Epidermal melanocyte (primary cell): Measurements from ENCODE around the gene RHBG.
"Not testable (repeated sequence)": the region's sequence is repeated elsewhere in the genome, so short reads cannot be mapped to it uniquely, and the experiment has no call there.

Source experiments
- DNase-seq: peaks from one replicate; pipeline ENCODE4 v3.0.0; 2011; ENCODE audit warnings: low spot score; ENCODE audit not compliant: insufficient read length

RHBG gene, protein sequence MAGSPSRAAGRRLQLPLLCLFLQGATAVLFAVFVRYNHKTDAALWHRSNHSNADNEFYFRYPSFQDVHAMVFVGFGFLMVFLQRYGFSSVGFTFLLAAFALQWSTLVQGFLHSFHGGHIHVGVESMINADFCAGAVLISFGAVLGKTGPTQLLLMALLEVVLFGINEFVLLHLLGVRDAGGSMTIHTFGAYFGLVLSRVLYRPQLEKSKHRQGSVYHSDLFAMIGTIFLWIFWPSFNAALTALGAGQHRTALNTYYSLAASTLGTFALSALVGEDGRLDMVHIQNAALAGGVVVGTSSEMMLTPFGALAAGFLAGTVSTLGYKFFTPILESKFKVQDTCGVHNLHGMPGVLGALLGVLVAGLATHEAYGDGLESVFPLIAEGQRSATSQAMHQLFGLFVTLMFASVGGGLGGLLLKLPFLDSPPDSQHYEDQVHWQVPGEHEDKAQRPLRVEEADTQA

DNA sequence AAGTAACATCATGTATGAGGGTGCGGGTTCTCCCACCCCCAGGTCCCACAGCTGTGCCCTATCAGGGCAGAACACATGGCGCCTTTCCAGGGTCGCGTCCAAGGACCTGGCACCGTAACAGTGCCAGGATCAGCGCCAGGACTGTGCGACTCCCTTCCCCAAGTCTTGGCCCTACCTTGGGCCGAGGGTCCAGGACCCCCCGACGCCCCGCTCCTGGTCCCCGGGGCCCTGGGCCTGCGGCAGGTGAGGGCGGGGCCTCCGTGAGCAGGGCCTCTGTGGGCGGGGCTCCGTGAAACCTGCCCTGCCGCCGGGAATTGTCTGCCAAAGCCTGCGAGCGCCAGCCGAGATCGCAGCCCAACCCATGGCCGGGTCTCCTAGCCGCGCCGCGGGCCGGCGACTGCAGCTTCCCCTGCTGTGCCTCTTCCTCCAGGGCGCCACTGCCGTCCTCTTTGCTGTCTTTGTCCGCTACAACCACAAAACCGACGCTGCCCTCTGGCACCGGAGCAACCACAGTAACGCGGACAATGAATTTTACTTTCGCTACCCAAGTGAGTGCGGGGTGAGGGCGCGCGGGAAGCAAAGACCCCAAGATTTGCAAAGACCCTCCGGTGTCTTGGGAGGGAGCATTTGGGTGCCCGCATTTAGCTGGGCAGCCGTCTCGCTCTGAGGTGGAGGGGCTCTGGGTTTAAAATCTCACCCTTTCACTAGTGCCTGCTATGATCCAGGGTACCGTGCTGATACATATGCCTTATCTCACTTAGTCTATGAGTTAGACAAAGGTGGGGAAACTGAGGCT is at the start of gene RHBG:
Gene RHBG (plus strand): TSS at position 323 of the 796 bp plus-strand sequence. CDS start 39 bp downstream, at position 362.
- DNase-seq, result peak; percentile 56

DNA sequence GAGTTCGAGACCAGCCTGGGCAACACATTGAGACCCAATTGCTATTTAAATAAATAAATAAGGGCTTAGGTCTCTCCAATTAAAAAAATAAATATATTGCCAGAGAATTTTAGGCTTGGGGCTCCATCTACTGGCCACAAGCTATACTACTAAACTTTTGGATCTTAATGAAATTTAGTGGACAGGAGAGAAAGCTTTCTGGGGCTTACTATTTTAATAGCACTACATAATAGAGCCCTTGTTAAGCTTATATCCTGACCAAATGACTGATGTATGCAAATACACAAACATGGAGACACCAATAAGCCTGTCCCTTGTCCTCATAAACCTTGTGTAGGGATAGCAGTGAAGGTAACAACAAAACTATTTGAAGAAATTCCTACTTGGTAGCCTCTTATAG is 49.3 kb upstream of the RHBG start:
- peak; percentile 43 for DNase-seq

DNA sequence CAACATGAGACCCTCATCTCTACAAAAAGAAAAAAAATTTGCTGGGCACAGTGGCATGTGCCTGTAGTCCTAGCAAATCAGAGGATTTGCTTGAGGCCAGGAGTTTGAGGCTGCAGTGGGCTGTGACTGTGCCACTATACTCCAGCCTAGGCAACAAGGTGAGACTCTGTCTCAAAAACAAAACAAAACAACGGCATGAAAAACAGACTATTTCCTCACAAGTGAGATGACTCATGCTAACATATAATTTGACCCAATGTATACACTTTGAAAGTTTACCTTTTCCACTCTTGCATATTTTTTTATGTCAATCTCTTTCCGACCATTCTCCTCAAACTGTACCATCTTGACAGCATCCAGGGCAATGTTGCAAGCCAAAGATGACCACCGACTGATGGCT is 48.5 kb upstream of the RHBG start:
- DNase-seq, result no peak

DNA sequence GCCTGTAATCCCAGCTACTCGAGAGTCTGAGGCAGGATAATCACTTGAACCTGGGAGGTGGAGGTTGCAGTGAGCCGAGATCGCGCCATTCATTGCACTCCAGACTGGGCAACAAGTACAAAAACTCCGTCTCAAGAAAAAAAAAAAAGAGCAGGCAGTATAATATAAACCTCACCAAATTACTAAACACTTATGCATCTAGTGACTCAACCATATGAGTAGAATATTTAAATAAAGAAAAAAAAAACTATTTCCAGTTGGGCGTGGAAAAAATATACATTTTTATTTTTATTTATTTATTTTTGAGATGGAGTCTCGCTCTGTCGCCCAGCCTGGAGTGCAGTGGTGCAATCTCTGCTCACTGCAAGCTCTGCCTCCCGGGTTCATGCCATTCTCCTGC is 45.8 kb upstream of the RHBG start:
- not testable (repeated sequence) for DNase-seq

DNA sequence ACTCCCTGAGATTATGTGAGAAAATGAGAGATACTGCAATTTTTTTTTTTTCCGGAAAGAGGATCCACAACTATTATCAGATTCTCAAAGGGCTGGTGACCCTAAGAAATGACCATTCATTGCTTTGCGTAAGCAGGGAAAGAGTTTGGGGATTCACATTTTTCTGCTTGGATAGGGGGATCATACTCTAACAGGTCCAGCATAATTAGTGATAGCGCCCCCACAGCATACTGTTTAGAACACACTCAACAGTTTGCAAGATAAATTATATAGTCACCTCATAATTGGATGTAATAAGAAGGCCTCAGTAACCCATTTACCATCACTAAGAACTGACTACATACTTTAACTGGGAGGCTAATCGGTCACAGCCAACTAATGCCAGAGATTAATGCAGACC is 32.8 kb upstream of the RHBG start:
- DNase-seq, result no peak

DNA sequence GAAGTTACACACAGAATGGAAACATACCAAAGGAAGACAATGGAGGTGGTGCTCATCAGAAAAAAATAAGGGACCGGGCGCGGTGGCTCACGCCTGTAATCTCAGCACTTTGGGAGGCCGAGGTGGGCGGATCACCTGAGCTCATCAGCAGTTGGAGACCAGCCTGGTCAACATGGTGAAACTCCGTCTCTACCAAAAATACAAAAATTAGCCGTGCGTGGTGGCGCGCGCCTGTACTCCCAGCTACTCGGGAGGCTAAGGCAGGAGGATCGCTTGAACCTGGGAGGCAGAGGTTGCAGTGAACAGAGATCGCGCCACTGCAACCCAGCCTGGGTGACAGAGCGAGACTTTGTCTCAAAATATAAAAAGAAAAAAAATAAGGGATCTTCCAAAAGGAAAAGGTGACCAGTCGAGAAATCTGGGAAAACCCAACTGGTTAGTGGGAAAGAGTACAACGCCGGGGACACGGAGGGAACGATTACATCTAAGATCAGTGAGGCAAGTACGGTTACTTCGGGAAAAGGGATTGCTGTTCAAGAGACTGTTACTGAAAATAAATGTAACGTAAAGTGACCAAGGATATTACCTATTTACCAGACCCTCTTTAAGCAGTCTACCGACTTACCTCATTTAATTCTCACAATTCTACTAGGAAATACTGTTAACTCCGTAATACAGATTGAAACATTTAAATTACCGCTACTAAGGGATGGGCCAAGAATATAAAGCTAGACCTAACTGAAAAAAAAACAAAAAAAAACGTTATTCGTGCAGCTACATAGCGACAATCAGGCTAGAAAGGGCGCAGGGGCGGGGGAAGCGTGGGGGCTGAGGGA is 31.7 kb upstream of the RHBG start:
- no peak for DNase-seq

DNA sequence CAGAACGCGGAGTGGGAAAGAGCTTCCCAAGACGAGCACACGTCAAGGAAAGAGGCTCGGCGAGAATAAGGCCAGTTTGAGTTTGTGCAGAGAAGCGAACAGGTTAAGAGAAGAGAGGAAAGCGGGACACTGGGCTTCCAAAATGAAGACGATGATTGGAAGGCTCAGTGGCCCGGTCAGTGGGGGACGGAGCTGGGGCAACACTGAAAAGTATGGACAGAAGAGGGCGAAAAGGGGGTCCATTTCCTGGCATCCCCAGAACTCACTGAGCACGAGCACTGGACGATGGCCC is 31.2 kb upstream of the RHBG start:
- DNase-seq, result no peak

DNA sequence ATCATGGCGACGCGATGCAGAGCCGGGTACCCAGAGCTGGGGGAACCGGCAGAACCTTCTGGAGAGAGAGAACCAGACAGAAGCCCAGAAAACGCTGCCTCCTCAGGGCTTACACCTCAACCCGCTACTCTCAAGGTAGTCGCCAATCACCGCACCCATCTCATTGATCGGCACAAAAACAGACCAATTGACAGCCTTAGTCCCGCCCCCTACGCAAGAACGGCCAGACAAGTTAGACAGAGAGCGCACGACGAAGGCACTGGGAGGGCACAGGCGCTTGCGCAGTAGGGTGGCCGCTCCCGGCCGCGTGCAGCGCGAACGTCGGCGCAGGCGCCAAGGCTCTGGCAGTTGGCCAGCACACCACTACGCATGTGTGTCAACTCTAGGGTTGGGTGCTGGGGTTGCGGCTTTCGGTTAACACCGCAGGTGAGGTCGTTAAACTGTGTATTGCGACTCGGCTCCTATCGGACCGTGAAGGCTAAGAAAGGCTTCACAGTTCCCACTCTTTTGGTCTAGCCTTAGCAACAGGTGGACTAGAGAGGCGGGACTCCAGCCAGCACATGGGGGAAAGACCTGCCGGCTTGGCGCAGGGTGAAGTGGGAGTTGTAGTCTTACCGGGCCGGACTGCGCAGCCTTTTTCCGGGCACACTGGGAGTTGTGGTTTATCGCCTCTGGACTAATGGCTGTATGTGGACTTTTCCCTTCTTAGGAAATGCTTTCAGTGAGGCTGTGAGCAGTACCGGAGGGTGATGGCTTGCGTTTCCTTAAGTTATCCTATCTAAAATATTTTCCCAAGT is 30.6 kb upstream of the RHBG start, which contains the start of the genes CCT3 and TSACC:
Gene CCT3 (minus strand): TSS at position 113 of the 797 bp plus-strand sequence. CDS start 108 bp downstream, at position 5.
Gene TSACC (plus strand): TSS at position 347 of the 797 bp plus-strand sequence. CDS start 1,232 bp downstream, outside the sequence.
- peak; percentile 97 for DNase-seq

DNA sequence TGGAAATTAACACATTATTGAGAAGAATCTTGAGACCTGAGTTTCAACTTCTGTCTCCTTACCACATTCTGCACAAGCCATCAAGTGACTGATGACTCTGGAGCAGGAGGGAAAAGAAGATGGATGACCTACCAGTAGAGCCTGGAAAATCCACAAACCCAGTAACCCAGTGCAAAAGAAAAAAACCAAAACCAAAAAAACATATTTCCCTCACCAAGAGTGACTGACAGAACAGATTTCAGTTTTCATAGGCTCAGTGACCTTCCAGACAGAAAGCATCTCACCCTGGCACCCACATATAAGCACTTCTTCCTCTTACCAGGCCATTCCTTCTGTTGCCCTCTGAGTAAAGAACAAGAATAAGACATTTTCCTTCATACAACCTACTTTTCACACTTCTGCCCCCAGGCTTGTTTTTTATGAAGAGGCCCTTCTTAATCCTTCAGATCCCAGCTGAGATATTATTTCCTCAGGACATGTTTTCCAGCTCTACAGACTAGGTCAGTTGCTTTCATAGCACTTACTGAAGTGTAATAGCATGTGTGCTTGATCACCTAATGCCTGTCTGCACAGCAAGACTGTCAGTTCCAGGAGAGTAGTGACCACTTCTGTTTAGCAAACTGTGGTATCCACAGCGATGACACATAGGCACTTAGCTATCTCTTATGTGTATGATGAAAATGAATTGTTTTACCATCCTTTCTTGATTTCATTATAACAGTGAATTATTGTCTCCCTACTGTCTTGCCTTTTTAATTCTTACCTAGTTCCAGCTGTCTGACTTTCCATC is 26.6 kb upstream of the RHBG start:
- DNase-seq, result no peak

DNA sequence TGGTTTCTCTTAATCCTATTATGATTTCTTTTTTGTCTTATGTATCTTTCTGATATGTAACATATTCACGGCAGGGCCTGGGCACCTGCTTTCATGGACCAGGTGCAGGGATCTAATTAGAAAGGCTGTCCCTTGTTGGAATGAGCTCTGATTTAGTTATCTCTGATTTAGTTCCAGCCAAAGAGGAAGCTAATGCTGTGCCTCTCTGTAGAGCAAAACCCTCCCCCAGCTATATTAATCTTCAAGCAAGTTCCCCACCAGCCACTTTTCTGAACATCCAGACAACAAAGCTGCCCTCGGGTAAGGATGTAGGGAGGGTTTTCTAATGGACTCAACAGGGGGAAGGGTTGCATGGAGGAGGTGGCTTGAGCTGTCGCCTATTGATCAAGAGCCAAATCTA is 24.6 kb upstream of the RHBG start:
- no peak for DNase-seq

DNA sequence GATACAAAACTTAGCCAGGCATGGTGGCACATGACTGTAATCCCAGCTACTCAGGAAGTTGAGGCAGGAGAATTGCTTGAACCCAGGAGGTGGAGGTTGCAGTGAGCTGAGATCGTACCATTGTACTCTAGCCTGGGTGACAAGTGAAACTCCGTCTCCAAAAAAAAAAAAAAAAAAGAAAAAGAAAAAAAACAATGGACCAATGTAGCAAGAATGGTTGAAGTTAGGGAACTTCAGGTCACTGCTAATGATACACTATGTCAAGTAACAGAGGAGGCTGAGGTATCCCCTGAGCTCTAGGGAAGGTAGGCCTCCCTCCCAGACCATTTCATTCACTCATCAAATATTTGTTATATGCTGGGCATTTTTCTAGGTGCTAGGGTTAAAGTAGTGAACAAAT is 23.0 kb upstream of the RHBG start:
- not testable (repeated sequence) for DNase-seq

DNA sequence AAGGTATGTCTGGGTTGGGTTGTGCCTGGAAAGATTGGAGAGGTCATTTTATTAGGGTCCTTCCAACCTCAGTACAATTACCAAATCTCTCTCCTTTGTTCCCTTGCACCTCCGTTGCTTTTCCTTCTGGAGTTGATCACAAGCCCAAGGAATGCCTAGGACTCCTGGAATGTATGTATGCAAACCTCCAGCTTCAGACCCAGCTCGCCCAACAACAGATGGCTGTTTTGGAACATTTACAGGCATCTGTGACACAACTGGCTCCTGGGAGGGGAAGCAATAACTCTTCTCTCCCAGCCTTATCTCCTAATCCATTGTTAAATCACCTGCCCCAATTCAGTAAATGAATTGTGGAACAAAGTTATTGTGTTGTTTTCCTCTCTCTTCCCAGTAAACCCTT is 22.4 kb upstream of the RHBG start:
- peak; percentile 57 for DNase-seq

DNA sequence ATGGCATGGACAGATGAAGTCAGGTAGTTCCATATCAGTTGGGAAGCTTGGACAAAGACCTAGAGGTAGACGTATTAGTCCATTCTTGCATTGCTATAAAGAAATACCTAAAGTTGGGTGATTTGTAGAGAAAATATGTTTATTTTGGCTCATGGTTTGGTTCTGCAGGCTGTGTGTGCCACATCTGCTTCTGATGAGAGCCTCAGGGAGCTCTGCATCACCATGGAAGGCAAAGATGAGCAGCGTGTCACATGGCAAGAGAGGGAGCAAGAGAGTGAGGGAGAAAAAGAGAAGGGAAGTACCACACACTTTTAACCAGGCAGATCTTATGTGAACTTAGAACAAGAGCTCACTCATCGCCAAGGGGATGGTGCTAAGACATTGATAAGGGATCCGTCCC is 21.7 kb upstream of the RHBG start:
- peak; percentile 51 for DNase-seq

DNA sequence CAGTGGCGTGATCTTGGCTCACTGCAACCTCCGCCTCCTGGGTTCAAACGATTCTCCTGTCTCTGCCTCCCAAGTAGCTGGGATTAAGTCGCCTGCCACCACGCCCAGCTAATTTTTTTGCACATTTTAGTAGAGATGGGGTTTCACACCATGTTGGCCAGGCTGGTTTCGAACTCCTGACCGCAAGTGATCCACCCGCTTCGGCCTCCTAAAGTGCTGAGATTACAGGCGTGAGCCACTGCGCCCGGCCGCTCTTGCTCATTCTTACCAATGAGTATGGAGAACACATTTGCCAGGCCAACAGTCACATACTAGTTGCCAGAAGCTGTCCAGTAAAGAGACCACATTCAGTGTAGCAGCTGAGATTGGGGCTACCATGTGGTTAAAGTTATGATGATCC is 16.5 kb upstream of the RHBG start:
- not testable (repeated sequence) for DNase-seq

DNA sequence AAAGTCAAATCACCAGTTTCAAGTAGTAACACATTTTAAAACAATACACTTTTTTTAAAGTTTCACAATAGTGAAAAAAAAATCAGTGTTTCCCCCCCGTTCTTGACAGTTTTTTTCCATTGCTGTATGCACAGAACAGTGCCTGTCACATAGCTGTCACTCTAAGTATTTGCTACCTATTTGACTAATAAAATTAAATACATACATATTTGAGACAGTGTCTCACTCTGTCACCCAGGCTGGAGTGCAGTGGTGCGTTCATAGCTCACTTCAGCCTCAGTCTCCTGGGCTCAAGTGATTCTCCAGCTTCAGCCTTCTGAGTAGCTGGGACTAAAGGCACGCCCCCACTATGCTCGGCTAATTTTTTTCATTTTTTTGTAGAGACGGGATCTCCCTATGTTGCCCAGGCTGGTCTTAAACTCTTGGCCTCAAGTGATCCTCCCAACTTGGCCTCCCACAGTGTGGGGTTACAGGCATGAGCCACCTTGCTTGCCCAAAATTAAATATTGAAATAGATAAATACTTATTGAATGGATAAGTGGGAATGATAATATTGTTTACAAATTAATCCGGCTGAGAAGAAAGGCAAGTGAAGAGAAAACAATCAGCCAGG is 12.6 kb upstream of the RHBG start:
- no peak for DNase-seq

DNA sequence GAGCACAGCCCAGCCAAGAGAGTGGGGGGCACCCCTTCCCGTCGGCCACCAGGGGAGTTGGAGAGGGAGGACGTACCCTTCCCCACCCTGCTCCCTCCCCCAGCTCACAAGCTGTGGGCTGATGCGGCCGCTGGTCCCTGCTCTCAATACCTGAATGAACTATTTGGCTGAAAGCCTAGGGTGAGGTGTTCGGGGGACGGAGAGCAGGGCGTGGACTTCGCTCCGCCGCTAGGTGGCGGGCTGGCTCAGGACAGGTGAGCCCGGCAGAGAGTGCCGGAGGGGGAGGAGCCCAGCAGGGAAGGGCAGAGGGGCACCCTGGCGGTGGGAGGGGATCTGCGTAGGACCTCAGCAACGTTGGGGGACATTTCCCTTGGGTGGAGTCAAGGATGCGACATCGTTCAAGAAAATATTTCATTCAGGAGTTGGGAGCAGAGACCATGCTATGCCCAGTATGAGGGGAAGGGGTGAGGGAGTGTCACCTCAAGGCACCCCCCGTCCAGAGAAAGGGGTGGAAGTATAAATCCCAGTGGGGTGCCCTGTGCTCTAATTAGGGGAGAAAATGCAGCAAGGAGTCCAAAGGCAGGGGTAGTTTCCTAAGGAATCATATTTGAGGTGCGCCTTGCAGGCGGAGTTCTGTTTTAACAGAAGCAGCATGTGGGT is 12.0 kb upstream of the RHBG start:
- DNase-seq, result no peak

DNA sequence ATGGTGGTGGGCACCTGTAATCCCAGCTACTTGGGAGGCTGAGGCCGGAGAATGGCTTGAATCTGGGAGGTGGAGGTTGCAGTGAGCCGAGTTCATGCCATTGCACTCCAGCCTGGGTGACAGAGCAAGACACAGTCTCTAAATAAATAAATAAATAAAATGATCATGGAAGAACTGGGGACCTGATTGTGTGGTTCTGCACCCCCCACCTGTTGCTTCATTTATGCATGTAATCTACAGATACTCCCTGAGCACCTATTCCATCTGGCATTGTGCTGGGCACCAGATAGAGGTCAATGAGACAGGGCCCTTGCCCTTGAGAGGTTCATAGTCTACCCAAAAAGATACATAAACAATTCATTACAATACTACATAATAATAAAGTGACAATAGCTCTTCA is 11.0 kb upstream of the RHBG start:
- no peak for DNase-seq

DNA sequence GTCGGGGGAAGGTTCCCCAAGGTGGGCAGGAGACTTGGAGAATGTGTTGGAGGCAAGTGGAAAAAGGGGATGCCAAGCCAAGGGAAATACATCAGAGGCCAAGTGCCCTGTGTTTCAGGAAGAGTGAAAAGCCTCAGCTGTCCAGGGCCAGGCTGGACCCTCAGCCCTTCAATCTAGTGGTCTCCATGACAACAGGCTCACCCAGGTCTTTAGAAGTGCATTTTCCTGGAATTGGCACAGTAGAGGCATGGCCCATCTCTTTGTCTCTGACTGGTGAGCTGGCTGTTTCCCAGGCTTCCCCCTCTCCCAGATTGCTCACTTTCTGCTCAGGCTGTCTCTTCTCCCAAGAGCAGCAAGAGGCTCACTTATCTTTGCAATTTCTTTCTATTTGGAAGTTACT is 10.4 kb upstream of the RHBG start:
- no peak for DNase-seq

DNA sequence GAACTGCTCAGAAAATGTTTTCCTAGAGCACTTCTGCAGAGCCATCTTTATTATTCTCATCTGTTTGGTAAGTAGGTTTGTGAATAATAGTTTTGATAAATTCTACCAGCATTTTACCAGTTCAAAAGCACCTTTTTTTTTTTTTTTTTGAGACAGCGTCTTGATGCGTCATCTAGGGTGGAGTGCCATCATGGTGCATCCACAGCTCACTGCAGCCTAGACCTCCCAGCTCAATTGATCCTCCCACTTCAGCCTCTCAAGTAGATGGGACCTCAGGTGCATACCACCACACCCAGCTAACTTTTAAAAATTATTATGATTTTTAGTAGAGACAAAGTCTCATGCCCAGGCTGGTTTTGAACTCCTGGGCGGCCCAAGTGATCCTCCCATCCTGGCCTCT is 9.8 kb upstream of the RHBG start:
- DNase-seq, result no peak
